Smooth muscle cell (in vitro differentiated cells): ENCODE data around the gene PPHLN1. TPM values are rescaled to one million over a fixed set of nuclear protein-coding genes. Genes with fewer than 3 reads are reported as not detected.

ENCODE experiments used
- DNase-seq: peaks from one replicate; lab custom pipeline; 2025; ENCODE audit not compliant: unreplicated experiment; lab: John Stamatoyannopoulos, UW
- H2AFZ ChIP-seq: fragments of 200-600 bp; sonication (generic); 2 replicates; pipeline ENCODE4 v1.6.0; 2016; ENCODE audit warnings: antibody characterized with exemption, low read depth, mild to moderate bottlenecking
- H3F3A ChIP-seq: fragments of 200-600 bp; sonication (generic); 2 replicates; pipeline ENCODE4 v1.6.0; 2017; ENCODE audit warnings: antibody characterized with exemption, low read depth
- H3K27ac ChIP-seq: fragments of 200-600 bp; sonication (generic); 2 replicates; pipeline ENCODE4 v1.5.1; 2016; ENCODE audit warnings: low read depth, mild to moderate bottlenecking
- H3K27me3 ChIP-seq: fragments of 200-600 bp; sonication (generic); 2 replicates; pipeline ENCODE4 v1.6.1; 2016; ENCODE audit warnings: low read depth, mild to moderate bottlenecking
- H3K36me3 ChIP-seq: fragments of 200-600 bp; sonication (generic); 2 replicates; pipeline ENCODE4 v1.5.1; 2016; ENCODE audit warnings: low read depth
- H3K4me1 ChIP-seq: fragments of 200-600 bp; sonication (generic); 2 replicates; pipeline ENCODE4 v1.5.1; 2016; ENCODE audit warnings: low read depth
- H3K4me2 ChIP-seq: fragments of 200-600 bp; sonication (generic); 2 replicates; pipeline ENCODE4 v1.6.0; 2016; ENCODE audit warnings: mild to moderate bottlenecking
- H3K4me3 ChIP-seq: fragments of 200-600 bp; sonication (generic); 2 replicates; pipeline ENCODE4 v1.5.1; 2016; ENCODE audit warnings: mild to moderate bottlenecking
- H3K79me2 ChIP-seq: fragments of 200-600 bp; sonication (generic); 2 replicates; pipeline ENCODE4 v1.6.0; 2016; ENCODE audit warnings: low read depth, mild to moderate bottlenecking
- H3K9ac ChIP-seq: fragments of 200-600 bp; sonication (generic); 2 replicates; pipeline ENCODE4 v1.6.0; 2016; ENCODE audit warnings: low read depth
- H3K9me3 ChIP-seq: fragments of 200-600 bp; sonication (generic); replicated peaks from 2 replicates; pipeline ENCODE4 v1.5.1; 2016; ENCODE audit warnings: low read depth
- H4K20me1 ChIP-seq: fragments of 200-600 bp; sonication (generic); 2 replicates; pipeline ENCODE4 v1.6.0; 2016; ENCODE audit warnings: low read depth
- CTCF ChIP-seq: fragments of 200-600 bp; sonication (generic); IDR thresholded peaks from 2 replicates; pipeline ENCODE4 v1.5.1; 2017; ENCODE audit warnings: borderline replicate concordance, mild to moderate bottlenecking, antibody characterized with exemption; ENCODE audit not compliant: insufficient read depth, poor library complexity, severe bottlenecking
- WGBS: methylation state at CpG from one replicate; pipeline ENCODE4 v1.1.7; 2016; ENCODE audit warnings: low lambda C conversion rate; 5-methylcytosine and 5-hydroxymethylcytosine counted together
- polyA plus RNA-seq: library from polyadenylated mRNA; unstranded; fragments of >200 nt; fragmentation: Nextera tagmentation; extraction: Ambion mirVana; gene quantifications from 2 replicates; pipeline ENCODE4 v1.2.1, GENCODE V29; 2016
- total RNA-seq: library from RNA; depleted of rRNA; stranded (reverse); fragments of >200 nt; gene quantifications from 2 replicates; pipeline ENCODE4 v1.2.3, GENCODE V29; 2014

PPHLN1 gene
- total and polyA plus RNA-seq, 2 experiments from 2014 or later = 49.2 to 59.6 TPM

- DNase-seq = no peak
- TF ChIP-seq CTCF = no peak
- Histone ChIP-seq H3K79me2 (no peaks in the 10 kb centered on the region), H3K9me3 (no peaks in the 10 kb centered on the region), H3F3A (no peaks in the 10 kb centered on the region), H3K27me3 (no peaks in the 10 kb centered on the region), H3K4me3 (no peak overlapping the region), H2AFZ (no peak overlapping the region), H3K4me2 (no peak overlapping the region), H3K4me1 (peaks cover 8% of the 10 kb centered on the region), H3K36me3 (peaks cover under 1% of the 10 kb centered on the region), H3K27ac (no peak overlapping the region), H4K20me1 (no peaks in the 10 kb centered on the region), H3K9ac (no peak overlapping the region)
- 90% methylated on average over 8 of the region's 8 CpGs for WGBS
These were observed 116.9 kb downstream of the PPHLN1 start for GRCh38 chr12:42442888-42443287.

- no peak for TF ChIP-seq CTCF
- Histone ChIP-seq H3K4me1 (peaks cover 8% of the 10 kb centered on the region), H3K9ac (no peak overlapping the region), H2AFZ (no peak overlapping the region), H3K9me3 (no peaks in the 10 kb centered on the region), H3F3A (no peaks in the 10 kb centered on the region), H3K27me3 (no peaks in the 10 kb centered on the region), H3K36me3 (peaks cover 2% of the 10 kb centered on the region), H3K4me3 (no peak overlapping the region), H3K4me2 (no peak overlapping the region), H3K79me2 (no peaks in the 10 kb centered on the region), H3K27ac (no peak overlapping the region), H4K20me1 (no peaks in the 10 kb centered on the region)
- DNase-seq = no peak
- 74% methylated on average over 7 of the region's 7 CpGs for whole genome bisulfite sequencing
These were observed 118.4 kb downstream of the PPHLN1 start for GRCh38 chr12:42444192-42444943.

- Histone ChIP-seq H3F3A (no peaks in the 10 kb centered on the region), H3K27ac (no peak overlapping the region), H3K79me2 (no peaks in the 10 kb centered on the region), H3K36me3 (peaks cover 2% of the 10 kb centered on the region), H3K9ac (no peak overlapping the region), H3K9me3 (no peaks in the 10 kb centered on the region), H3K4me2 (no peak overlapping the region), H2AFZ (no peak overlapping the region), H3K27me3 (no peaks in the 10 kb centered on the region), H3K4me3 (no peak overlapping the region), H3K4me1 (peaks cover 8% of the 10 kb centered on the region), H4K20me1 (no peaks in the 10 kb centered on the region)
- WGBS = 94% methylated on average over 11 of the region's 16 CpGs
- DNase-seq = no peak
- TF ChIP-seq CTCF = no peak
These were observed 119.9 kb downstream of the PPHLN1 start for GRCh38 chr12:42445891-42446290.

- no peaks in the 10 kb centered on the region for H3K79me2 ChIP-seq
- no peak overlapping the region for H3K9ac ChIP-seq
- peaks cover 5% of the 10 kb centered on the region for H3F3A ChIP-seq
- peaks cover 8% of the 10 kb centered on the region for H3K4me1 ChIP-seq
- no peaks in the 10 kb centered on the region for H3K9me3 ChIP-seq
- WGBS = 61% methylated on average over 6 of the region's 6 CpGs
- H4K20me1 ChIP-seq = no peaks in the 10 kb centered on the region
- peaks cover 2% of the 10 kb centered on the region for H3K36me3 ChIP-seq
- TF ChIP-seq CTCF = no peak
- DNase-seq = no peak
- no peaks in the 10 kb centered on the region for H3K27me3 ChIP-seq
- no peak overlapping the region for H3K27ac ChIP-seq
- H2AFZ ChIP-seq = no peak overlapping the region
- no peak overlapping the region for H3K4me2 ChIP-seq
- H3K4me3 ChIP-seq = no peak overlapping the region
These were observed 120.8 kb downstream of the PPHLN1 start for GRCh38 chr12:42446761-42447160.
